T-cell (primary cell): ENCODE results near the gene EMD. TPM values are rescaled to one million over a fixed set of nuclear protein-coding genes. Genes with fewer than 3 reads are reported as not detected.
"Not testable (repeated sequence)": the region's sequence is repeated elsewhere in the genome, so short reads cannot be mapped to it uniquely, and the experiment has no call there.

Experiments
- ATAC-seq, 4 experiments: fragments of 200-7000 bp in 3 of 4; fragments of 150-1000 bp in 1 of 4; cut with Tn5 transposase; replicated peaks in 1 of 4; 1 replicate in 3 of 4; 2 replicates in 1 of 4; pipeline ENCODE4 v1.10.0; 2021; ENCODE audit warnings: moderate library complexity in 3 of 4, mild to moderate bottlenecking in 2 of 4, moderate number of reproducible peaks in 1 of 4
- CTCF ChIA-PET, 2 donors: fragments of 300-600 bp; sonication (Branson Sonifier 250); formaldehyde crosslinking; loops; one replicate each; lab custom pipeline; 2022; ENCODE audit warnings: antibody characterized with exemption in 2 of 2; lab: Charles Lee
- POLR2A ChIA-PET, 2 donors: fragments of 300-600 bp; sonication (Branson Sonifier 250); formaldehyde crosslinking; loops; one replicate each; lab custom pipeline; 2022; ENCODE audit warnings: antibody characterized with exemption in 2 of 2; lab: Charles Lee
- DNase-seq, 35 experiments: peaks; one replicate each; pipeline versions ENCODE4 v3.0.0 to v3.0.0-alpha.2; 2013 to 2023
- H3K27ac ChIP-seq: one replicate; pipeline ENCODE4 v1.5.1; 2013; ENCODE audit warnings: low read length
- H3K27me3 ChIP-seq, 2 experiments: replicated peaks in 1 of 2; 1 replicate in 1 of 2; 2 replicates in 1 of 2; pipeline versions ENCODE4 v1.6.1 to v1.7.0; 2013; ENCODE audit warnings: low read length in 1 of 2, mixed read lengths in 1 of 2; ENCODE audit not compliant: control insufficient read depth in 2 of 2, insufficient read depth in 2 of 2; ENCODE audit errors: extremely low read depth in 1 of 2
- H3K36me3 ChIP-seq, 2 donors: 1 replicate in 1 of 2; 2 replicates in 1 of 2; pipeline versions ENCODE4 v1.6.1 to v1.7.0; 2013; ENCODE audit warnings: low read length in 1 of 2; ENCODE audit not compliant: control insufficient read depth in 2 of 2, insufficient read depth in 1 of 2; ENCODE audit errors: extremely low read depth in 1 of 2
- H3K4me1 ChIP-seq, 2 experiments: 1 replicate in 1 of 2; 2 replicates in 1 of 2; pipeline versions ENCODE4 v1.6.1 to v1.7.0; 2013; ENCODE audit warnings: low read length in 2 of 2, mixed read lengths in 1 of 2; ENCODE audit not compliant: insufficient read depth in 2 of 2, control insufficient read depth in 1 of 2; ENCODE audit errors: extremely low read depth in 1 of 2
- H3K4me3 ChIP-seq, 2 donors: 1 replicate in 1 of 2; 2 replicates in 1 of 2; pipeline versions ENCODE4 v1.5.1 to v1.7.0; 2013; ENCODE audit warnings: mild to moderate bottlenecking in 2 of 2, low read length in 1 of 2, moderate library complexity in 1 of 2; ENCODE audit not compliant: control insufficient read depth in 1 of 2; ENCODE audit errors: extremely low read depth in 1 of 2
- H3K9me3 ChIP-seq: 2 replicates; pipeline ENCODE4 v1.7.0; 2013
- H3K27ac Mint-ChIP-seq, 2 donors: one replicate each; pipeline ENCODE4 v1.8.0; 2020 to 2021; ENCODE audit warnings: mild to moderate bottlenecking in 2 of 2, mixed read lengths in 2 of 2
- H3K27me3 Mint-ChIP-seq, 2 donors: one replicate each; pipeline ENCODE4 v1.8.0; 2021 to 2022; ENCODE audit warnings: mixed read lengths in 2 of 2
- H3K36me3 Mint-ChIP-seq: one replicate; pipeline ENCODE4 v1.8.0; 2021; ENCODE audit warnings: mixed read lengths
- H3K4me1 Mint-ChIP-seq, 3 donors: one replicate each; pipeline ENCODE4 v1.8.0; 2020 to 2022; ENCODE audit warnings: mixed read lengths in 3 of 3, mild to moderate bottlenecking in 1 of 3
- H3K4me3 Mint-ChIP-seq, 3 donors: one replicate each; pipeline ENCODE4 v1.8.0; 2020 to 2022; ENCODE audit warnings: mild to moderate bottlenecking in 3 of 3, mixed read lengths in 3 of 3, moderate library complexity in 3 of 3
- H3K9me3 Mint-ChIP-seq, 3 donors: one replicate each; pipeline ENCODE4 v1.8.0; 2020 to 2022; ENCODE audit warnings: mixed read lengths in 3 of 3
- WGBS: methylation state at CpG from one replicate; pipeline ENCODE4 v1.1.5; 2013; ENCODE audit warnings: missing lambda C conversion rate; ENCODE audit not compliant: insufficient coverage; 5-methylcytosine and 5-hydroxymethylcytosine counted together
- total RNA-seq, 35 experiments: library from RNA in 6 of 35; stranded (reverse) in 6 of 35; fragments of 120-200 nt in 1 of 35; gene quantifications; one replicate each; pipeline versions ENCODE4 v1.2.1 to v1.2.4 and lab custom pipeline; 2013 to 2026

Gene EMD
- total RNA-seq, 5 donors from 2014 or later (not counting 1 experiment from before 2014, with no cell fraction given) = 73.4 to 136 (median 80.4) TPM

DNA sequence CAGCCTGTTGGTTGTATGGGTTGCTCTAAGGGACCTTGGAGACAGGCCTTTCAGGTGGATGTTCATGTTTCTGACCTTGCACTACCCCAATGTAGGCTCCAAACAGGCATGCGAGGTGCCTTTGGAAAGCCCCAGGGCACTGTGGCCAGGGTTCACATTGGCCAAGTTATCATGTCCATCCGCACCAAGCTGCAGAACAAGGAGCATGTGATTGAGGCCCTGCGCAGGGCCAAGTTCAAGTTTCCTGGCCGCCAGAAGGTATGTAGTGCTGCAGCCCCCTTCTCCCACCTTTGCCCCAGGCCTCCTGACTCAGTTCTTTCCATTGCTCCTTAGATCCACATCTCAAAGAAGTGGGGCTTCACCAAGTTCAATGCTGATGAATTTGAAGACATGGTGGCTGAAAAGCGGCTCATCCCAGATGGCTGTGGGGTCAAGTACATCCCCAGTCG is 21.3 kb downstream of the EMD start:
- peaks cover 3 to 32% of the 10 kb centered on the region in 2 experiments for H3K4me1 ChIP-seq
- WGBS = no CpG with 5 or more reads among the region's 6 CpGs
- ATAC-seq, H3K27me3 Mint-ChIP-seq, POLR2A ChIA-PET, H3K4me3 ChIP-seq, DNase-seq, H3K9me3 Mint-ChIP-seq, H3K27me3 ChIP-seq, H3K9me3 ChIP-seq: not testable (repeated sequence)
- H3K4me1 Mint-ChIP-seq = peaks cover 20 to 30% (median 22%) of the 10 kb centered on the region in 3 donors
- CTCF ChIA-PET = interaction anchor here in 1 of 2 donors (0.6 to 0.8 kb wide), 2 partner anchors 135 to 578 kb away, joined by 3 read pairs; no protein-coding TSS in a partner anchor
- peaks cover 0 to 20% of the 10 kb centered on the region in 2 donors for H3K36me3 ChIP-seq
- H3K27ac Mint-ChIP-seq = peak overlapping the region; percentile 39 to 100
- peaks cover 23% of the 10 kb centered on the region for H3K36me3 Mint-ChIP-seq
- H3K4me3 Mint-ChIP-seq = peak overlapping the region; percentile 37 to 99 (median 97)
- peak overlapping the region; percentile 99 for H3K27ac ChIP-seq

GRCh38 chrX:154401045-154401799 is 22.1 kb downstream of the EMD start:
- ATAC-seq = no peak

GRCh38 chrX:154401918-154402621 is 23.0 kb downstream of the EMD start:
- ChIA-PET POLR2A (no interaction called here), CTCF (interaction anchor here in 1 of 2 donors (0.5 kb wide), 1 partner anchor 22 kb away, joined by 11 read pairs; no protein-coding TSS in a partner anchor)
- no CpG with 5 or more reads among the region's 6 CpGs for WGBS
- ATAC-seq (no peak), DNase-seq (no peak)
- Mint-ChIP-seq H3K4me3 (no peak overlapping the region), H3K4me1 (peaks cover 20 to 28% (median 20%) of the 10 kb centered on the region in 3 donors), H3K36me3 (peaks cover 23% of the 10 kb centered on the region), H3K9me3 (no peaks in the 10 kb centered on the region), H3K27me3 (no peaks in the 10 kb centered on the region), H3K27ac (no peak overlapping the region)
- Histone ChIP-seq H3K4me1 (peaks cover 3 to 29% of the 10 kb centered on the region in 2 experiments), H3K4me3 (no peak overlapping the region), H3K9me3 (no peaks in the 10 kb centered on the region), H3K27ac (no peak overlapping the region), H3K27me3 (no peaks in the 10 kb centered on the region), H3K36me3 (peaks cover 0 to 20% of the 10 kb centered on the region in 2 donors)

More at GRCh38 chrX:154401045-154401799, 22.1 kb downstream of the EMD start:
- Histone ChIP-seq H3K4me3 (no peak overlapping the region), H3K36me3 (peaks cover 0 to 20% of the 10 kb centered on the region in 2 donors), H3K27ac (peak overlapping the region; percentile 23), H3K4me1 (peaks cover 3 to 32% of the 10 kb centered on the region in 2 experiments), H3K9me3 (no peaks in the 10 kb centered on the region), H3K27me3 (no peaks in the 10 kb centered on the region)
- H3K9me3 Mint-ChIP-seq = no peaks in the 10 kb centered on the region
- H3K36me3 Mint-ChIP-seq = peaks cover 23% of the 10 kb centered on the region
- no peak for DNase-seq
- H3K27me3 Mint-ChIP-seq = no peaks in the 10 kb centered on the region
- peak overlapping the region; percentile 23 to 39 for H3K27ac Mint-ChIP-seq
- CTCF ChIA-PET = no interaction called here
- H3K4me1 Mint-ChIP-seq = peaks cover 20 to 30% (median 22%) of the 10 kb centered on the region in 3 donors
- peak overlapping the region in 2 of 3 donors; percentile 21 for H3K4me3 Mint-ChIP-seq
- POLR2A ChIA-PET = no interaction called here
- WGBS = 32% methylated on average over 3 of the region's 6 CpGs

DNA sequence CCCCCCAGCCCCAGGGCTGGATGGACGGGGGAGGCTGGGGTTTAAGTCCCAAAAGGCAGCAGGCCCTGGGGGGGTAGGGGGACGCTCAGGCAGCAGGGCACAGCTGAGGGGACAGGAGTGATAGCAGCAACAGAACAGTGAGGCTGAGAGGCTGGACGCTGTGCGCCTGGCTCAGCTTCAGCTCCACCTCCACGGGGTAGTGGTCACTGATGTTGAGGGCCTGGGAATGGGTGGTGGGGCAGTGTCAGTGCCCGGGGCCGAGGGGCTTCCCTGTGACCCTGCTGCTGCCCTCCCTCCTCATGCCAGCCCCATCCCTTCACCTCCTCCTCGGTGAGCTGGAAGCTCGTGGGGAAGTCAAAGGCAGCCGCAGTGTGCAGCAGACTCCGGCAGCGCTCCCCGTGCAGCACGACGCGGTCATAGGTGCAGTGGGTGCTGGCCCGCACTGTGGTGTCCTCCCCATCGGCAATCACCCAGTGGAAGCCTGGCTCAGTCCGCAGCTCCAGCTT is 23.6 kb downstream of the EMD start:
- H3K27ac Mint-ChIP-seq = no peak overlapping the region
- no peak overlapping the region for H3K4me3 Mint-ChIP-seq
- Histone ChIP-seq H3K9me3 (no peaks in the 10 kb centered on the region), H3K4me1 (peaks cover 3 to 25% of the 10 kb centered on the region in 2 experiments), H3K27me3 (no peaks in the 10 kb centered on the region), H3K36me3 (peaks cover 0 to 20% of the 10 kb centered on the region in 2 donors), H3K4me3 (no peak overlapping the region), H3K27ac (no peak overlapping the region)
- DNase-seq (no peak), ATAC-seq (no peak)
- POLR2A ChIA-PET = no interaction called here
- H3K9me3 Mint-ChIP-seq = no peaks in the 10 kb centered on the region
- peaks cover 23% of the 10 kb centered on the region for H3K36me3 Mint-ChIP-seq
- H3K4me1 Mint-ChIP-seq = peaks cover 19 to 28% (median 20%) of the 10 kb centered on the region in 3 donors
- 89% methylated on average over 3 of the region's 19 CpGs for WGBS
- CTCF ChIA-PET = interaction anchor here in 1 of 2 donors (0.5 kb wide), 1 partner anchor 21 kb away, joined by 11 read pairs; no protein-coding TSS in a partner anchor
- H3K27me3 Mint-ChIP-seq = no peaks in the 10 kb centered on the region

DNA sequence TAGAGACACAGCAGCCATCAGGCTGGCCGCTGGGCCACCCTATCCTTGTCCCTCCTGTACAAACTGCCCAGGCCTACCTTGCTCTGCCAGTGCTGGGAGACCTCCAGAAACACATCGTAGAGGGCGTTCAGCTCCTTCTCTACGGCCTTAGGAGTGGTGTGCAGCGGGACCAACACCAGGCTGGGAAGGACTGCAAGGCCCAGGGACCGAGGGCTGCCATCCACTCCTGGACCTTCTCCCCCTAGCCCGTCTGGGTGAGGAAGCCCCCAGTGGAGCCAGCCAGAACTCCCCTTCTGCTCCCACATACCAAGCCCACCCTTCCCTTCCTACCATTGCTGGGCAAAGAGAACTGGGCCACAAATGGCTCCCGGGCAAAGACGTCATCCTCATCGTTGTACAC is 24.1 kb downstream of the EMD start:
- Histone ChIP-seq H3K27me3 (no peaks in the 10 kb centered on the region), H3K4me1 (peaks cover 3 to 25% of the 10 kb centered on the region in 2 experiments), H3K4me3 (no peak overlapping the region), H3K36me3 (peaks cover 0 to 20% of the 10 kb centered on the region in 2 donors), H3K27ac (no peak overlapping the region), H3K9me3 (no peaks in the 10 kb centered on the region)
- ChIA-PET CTCF (no interaction called here), POLR2A (no interaction called here)
- Mint-ChIP-seq H3K4me3 (no peak overlapping the region), H3K4me1 (peaks cover 17 to 26% (median 20%) of the 10 kb centered on the region in 3 donors), H3K36me3 (peaks cover 22% of the 10 kb centered on the region), H3K9me3 (no peaks in the 10 kb centered on the region), H3K27me3 (no peaks in the 10 kb centered on the region), H3K27ac (no peak overlapping the region)
- ATAC-seq (no peak), DNase-seq (no peak)
- WGBS = 94% methylated on average over 3 of the region's 10 CpGs

GRCh38 chrX:154403858-154404257 is 24.8 kb downstream of the EMD start:
- peaks cover 3 to 26% of the 10 kb centered on the region in 2 experiments for H3K4me1 ChIP-seq
- DNase-seq (no peak), ATAC-seq (no peak)
- H3K9me3 Mint-ChIP-seq = no peaks in the 10 kb centered on the region
- H3K27me3 ChIP-seq = no peaks in the 10 kb centered on the region
- H3K4me3 ChIP-seq = no peak overlapping the region
- H3K4me1 Mint-ChIP-seq = peaks cover 21 to 30% (median 21%) of the 10 kb centered on the region in 3 donors
- H3K27ac Mint-ChIP-seq = no peak overlapping the region
- H3K36me3 ChIP-seq = peaks cover 0 to 20% of the 10 kb centered on the region in 2 donors
- no peak overlapping the region for H3K4me3 Mint-ChIP-seq
- H3K9me3 ChIP-seq = no peaks in the 10 kb centered on the region
- H3K36me3 Mint-ChIP-seq = peaks cover 17% of the 10 kb centered on the region
- H3K27me3 Mint-ChIP-seq = no peaks in the 10 kb centered on the region
- no CpG with 5 or more reads among the region's 4 CpGs for WGBS
- CTCF ChIA-PET = no interaction called here
- POLR2A ChIA-PET = no interaction called here
- H3K27ac ChIP-seq = no peak overlapping the region
